ENCODE measurements around the gene SRPK2. TPM values are rescaled to one million over a fixed set of nuclear protein-coding genes. Genes with fewer than 3 reads are reported as not detected.

Gene SRPK2
- total and polyA plus RNA-seq, 2 donors (not counting 1 experiment from before 2014, with no cell fraction given), result 15.2 to 108 TPM

- Histone ChIP-seq H2AFZ (ENCODE audit: insufficient read depth, low read depth, low read length, poor library complexity, severe bottlenecking) (no peak overlapping the region), H4K20me1 (ENCODE audit: control insufficient read depth, insufficient read depth, low read length, poor library complexity, severe bottlenecking) (peaks cover 44% of the 10 kb centered on the region), H3K9me3 (ENCODE audit: control extremely low read depth in 1 of 3, control insufficient read depth in 2 of 3, insufficient read depth in 1 of 3, low read length in 2 of 3) (no peaks in the 10 kb centered on the region), H3K9ac (ENCODE audit: low read length) (no peak overlapping the region), H3K27ac (ENCODE audit: low read length in 2 of 2) (no peak overlapping the region), H3K36me3 (replicated peaks in 1 of 2; ENCODE audit: control extremely low read depth in 1 of 2, control insufficient read depth in 1 of 2, extremely low read depth in 1 of 2, insufficient read depth in 2 of 2, low read length in 1 of 2) (peaks cover 1 to 3% of the 10 kb centered on the region in 2 experiments), H3K27me3 (replicated peaks in 1 of 4; ENCODE audit: control extremely low read depth in 1 of 4, control insufficient read depth in 3 of 4, insufficient read depth in 4 of 4, low read length in 3 of 4) (no peaks in the 10 kb centered on the region), H3K4me3 (ENCODE audit: control extremely low read depth in 1 of 5, extremely low read depth in 1 of 5, insufficient read depth in 1 of 5, low read depth in 2 of 5, low read length in 4 of 5) (no peak overlapping the region), H3K4me1 (ENCODE audit: control insufficient read depth in 2 of 2, insufficient read depth in 2 of 2, low read length in 2 of 2) (no peaks in the 10 kb centered on the region), H3K79me2 (ENCODE audit: control insufficient read depth, insufficient read depth, low read length) (peaks cover 92% of the 10 kb centered on the region), H3K4me2 (replicated peaks; ENCODE audit: low read depth, low read length, poor library complexity, severe bottlenecking) (no peak overlapping the region)
- WGBS (ENCODE audit: insufficient coverage), result no CpG with 5 or more reads among the region's 2 CpGs
- POLR2A ChIA-PET, result interaction anchor here (0.6 kb wide), 1 partner anchor 69 kb away, joined by 3 read pairs; no protein-coding TSS in a partner anchor
- Mint-ChIP-seq H3K9me3 (ENCODE audit: insufficient read depth) (no peaks in the 10 kb centered on the region), H3K27me3 (no peaks in the 10 kb centered on the region), H3K4me1 (peaks cover 28% of the 10 kb centered on the region), H3K4me3 (no peak overlapping the region), H3K27ac (no peak overlapping the region)
- intact Hi-C loops (cut with micrococcal nuclease), result no loop called here
- DNase-seq (no peak), ATAC-seq (ENCODE audit: low read depth) (no peak)
- CTCF ChIA-PET, result interaction anchor here (0.7 kb wide), 1 partner anchor 214 kb away, joined by 3 read pairs; no protein-coding TSS in a partner anchor
- TF ChIP-seq EZH2 (IDR thresholded peaks at IDR 0.05; ENCODE audit: borderline replicate concordance, insufficient read depth, low read depth, low read length, poor library complexity, severe bottlenecking) (no peak), CTCF (IDR thresholded peaks at IDR 0.05) (no peak)
Observed at GRCh38 chr7:105281966-105282365, 106.8 kb downstream of the SRPK2 start.

GRCh38 chr7:105279688-105280007, 109.1 kb downstream of the SRPK2 start:
- no peaks in the 10 kb centered on the region for H3K4me1 ChIP-seq (ENCODE audit: control insufficient read depth in 2 of 2, insufficient read depth in 2 of 2, low read length in 2 of 2)
- intact Hi-C loops (cut with micrococcal nuclease), result no loop called here
- Mint-ChIP-seq H3K27ac (no peak overlapping the region), H3K9me3 (ENCODE audit: insufficient read depth) (no peaks in the 10 kb centered on the region), H3K27me3 (no peaks in the 10 kb centered on the region), H3K4me3 (no peak overlapping the region), H3K4me1 (peaks cover 25% of the 10 kb centered on the region)
- H3K4me2 ChIP-seq (replicated peaks; ENCODE audit: low read depth, low read length, poor library complexity, severe bottlenecking), result no peak overlapping the region
- POLR2A ChIA-PET, result no interaction called here
- no peak for DNase-seq
- H3K27ac ChIP-seq (ENCODE audit: low read length in 2 of 2), result no peak overlapping the region
- H3K27me3 ChIP-seq (replicated peaks in 1 of 4; ENCODE audit: control extremely low read depth in 1 of 4, control insufficient read depth in 3 of 4, insufficient read depth in 4 of 4, low read length in 3 of 4), result no peaks in the 10 kb centered on the region
- H3K79me2 ChIP-seq (ENCODE audit: control insufficient read depth, insufficient read depth, low read length), result peaks cover 93% of the 10 kb centered on the region
- no peak overlapping the region for H3K4me3 ChIP-seq (ENCODE audit: control extremely low read depth in 1 of 5, extremely low read depth in 1 of 5, insufficient read depth in 1 of 5, low read depth in 2 of 5, low read length in 4 of 5)
- no peak for ATAC-seq (ENCODE audit: low read depth)
- H3K9ac ChIP-seq (ENCODE audit: low read length), result no peak overlapping the region
- peaks cover 43% of the 10 kb centered on the region for H4K20me1 ChIP-seq (ENCODE audit: control insufficient read depth, insufficient read depth, low read length, poor library complexity, severe bottlenecking)
- CTCF ChIA-PET, result no interaction called here
- TF ChIP-seq EZH2 (IDR thresholded peaks at IDR 0.05; ENCODE audit: borderline replicate concordance, insufficient read depth, low read depth, low read length, poor library complexity, severe bottlenecking), result no peak
- TF ChIP-seq CTCF (IDR thresholded peaks at IDR 0.05), result no peak
- no CpG with 5 or more reads among the region's 1 CpG for WGBS (ENCODE audit: insufficient coverage)
- H3K36me3 ChIP-seq (replicated peaks in 1 of 2; ENCODE audit: control extremely low read depth in 1 of 2, control insufficient read depth in 1 of 2, extremely low read depth in 1 of 2, insufficient read depth in 2 of 2, low read length in 1 of 2), result peaks cover 1 to 11% of the 10 kb centered on the region in 2 experiments
- H3K9me3 ChIP-seq (ENCODE audit: control extremely low read depth in 1 of 3, control insufficient read depth in 2 of 3, insufficient read depth in 1 of 3, low read length in 2 of 3), result no peaks in the 10 kb centered on the region
- no peak overlapping the region for H2AFZ ChIP-seq (ENCODE audit: insufficient read depth, low read depth, low read length, poor library complexity, severe bottlenecking)
